ENCODE data around the gene COL16A1.

COL16A1 gene

DNA sequence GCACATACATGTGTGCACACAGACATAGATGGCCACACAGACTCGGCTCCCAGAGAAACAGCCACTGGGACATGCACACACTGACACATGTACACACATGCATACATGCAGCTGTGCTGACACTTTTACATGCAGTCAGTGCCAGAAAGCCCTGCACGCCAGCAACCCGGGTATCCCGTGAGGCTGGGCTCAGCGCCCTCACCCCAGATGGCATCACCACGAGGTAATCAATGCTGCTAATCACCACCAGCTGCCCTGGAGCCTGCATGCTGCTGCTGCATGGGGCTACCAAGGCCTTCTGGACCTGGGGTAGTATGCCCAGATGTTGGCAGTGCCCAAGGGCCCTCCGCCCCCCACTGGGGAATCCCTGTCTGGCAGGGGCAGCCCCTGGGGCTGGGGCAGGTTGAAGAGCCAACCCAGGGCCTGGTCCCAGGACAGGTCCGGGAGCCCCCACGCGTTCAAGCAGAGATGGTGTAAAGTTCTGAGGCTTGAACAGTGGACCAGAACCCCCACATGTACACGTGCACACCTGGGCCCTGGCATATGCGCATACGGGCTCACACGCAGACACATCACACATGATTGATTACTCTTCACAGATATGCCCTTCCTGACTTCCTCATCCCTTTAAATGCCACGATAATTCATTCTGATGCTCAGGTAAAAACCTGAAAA, 2.7 kb upstream of the COL16A1 start:
- no peak for DNase-seq (ENCODE audit: low read depth)

DNA sequence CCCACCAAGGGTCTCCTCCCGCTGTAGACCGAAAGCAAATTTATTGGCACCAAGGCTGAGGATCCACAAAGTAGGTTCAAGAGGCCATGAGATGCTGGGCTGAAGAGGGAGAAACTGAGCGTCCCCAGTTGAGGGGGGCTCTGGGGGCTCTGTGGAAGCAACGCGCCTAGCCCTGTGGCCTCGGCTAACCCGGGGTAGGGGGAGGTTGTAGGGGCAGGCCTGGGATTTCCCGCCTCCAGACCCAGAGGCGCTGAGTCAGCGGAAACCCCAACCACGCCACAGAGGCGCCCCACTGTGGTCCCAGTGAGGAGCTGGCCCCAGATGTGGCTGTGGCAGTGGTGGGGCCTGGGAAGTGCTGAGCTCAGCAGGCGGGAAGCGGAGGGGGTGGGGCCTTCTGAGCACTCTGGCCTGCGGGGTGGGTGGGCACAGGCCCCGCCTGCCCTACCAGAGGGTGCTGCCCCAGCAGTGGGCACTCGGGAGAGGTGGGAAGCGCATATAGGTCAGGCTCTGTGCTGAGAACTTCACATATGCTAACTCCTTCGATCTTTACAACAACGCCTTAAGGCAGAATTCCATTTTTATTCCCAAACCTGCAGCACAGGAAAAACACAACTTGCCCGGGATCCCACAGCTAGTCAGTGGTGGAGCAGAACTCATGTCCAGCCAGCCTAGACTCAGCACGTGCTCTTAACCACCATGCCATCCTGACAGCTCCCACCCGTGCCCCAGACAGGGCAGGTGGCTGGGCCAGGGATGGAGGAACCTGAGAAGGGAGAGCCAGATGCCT, 1.5 kb upstream of the COL16A1 start:
- no peak for DNase-seq (ENCODE audit: low read depth)

GRCh38 chr1:31704271-31705079, 658 bp upstream of the COL16A1 start:
- DNase-seq (ENCODE audit: low read depth), result no peak

GRCh38 chr1:31702836-31703404, 897 bp downstream of the COL16A1 start:
- DNase-seq (ENCODE audit: low read depth), result no peak

GRCh38 chr1:31701091-31701736, 2.6 kb downstream of the COL16A1 start:
- peak; percentile 97 for DNase-seq (ENCODE audit: low read depth)

DNA sequence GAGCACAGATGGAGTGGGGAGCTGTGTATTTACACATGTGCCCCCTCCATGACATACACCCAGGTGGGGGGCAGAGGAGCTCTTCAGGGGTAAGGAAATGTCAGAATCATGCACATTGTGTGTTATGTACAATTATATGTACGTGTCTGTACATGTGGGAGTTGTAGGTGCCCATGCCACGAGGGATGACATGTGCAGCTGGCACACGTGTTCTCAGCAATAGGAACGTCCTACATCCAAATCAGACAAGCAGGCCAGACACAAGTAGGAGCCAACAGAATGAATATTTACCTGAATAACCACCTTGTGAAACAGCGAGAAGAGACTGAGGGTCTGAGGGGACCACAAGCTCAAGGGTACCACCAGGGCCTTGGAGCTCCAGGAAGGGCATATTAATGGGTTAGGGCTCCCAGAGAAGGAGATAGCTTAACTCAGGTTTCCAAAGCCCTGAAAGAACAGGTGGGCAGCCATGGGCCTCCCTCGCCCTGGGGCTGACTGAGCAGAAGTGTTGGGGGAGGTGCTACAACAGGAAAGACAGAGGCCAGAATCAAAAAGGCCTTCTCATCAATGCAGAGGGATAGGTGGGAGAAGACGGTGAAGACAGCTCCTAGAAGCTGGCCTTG, 3.2 kb downstream of the COL16A1 start:
- DNase-seq (ENCODE audit: low read depth), result no peak

DNA sequence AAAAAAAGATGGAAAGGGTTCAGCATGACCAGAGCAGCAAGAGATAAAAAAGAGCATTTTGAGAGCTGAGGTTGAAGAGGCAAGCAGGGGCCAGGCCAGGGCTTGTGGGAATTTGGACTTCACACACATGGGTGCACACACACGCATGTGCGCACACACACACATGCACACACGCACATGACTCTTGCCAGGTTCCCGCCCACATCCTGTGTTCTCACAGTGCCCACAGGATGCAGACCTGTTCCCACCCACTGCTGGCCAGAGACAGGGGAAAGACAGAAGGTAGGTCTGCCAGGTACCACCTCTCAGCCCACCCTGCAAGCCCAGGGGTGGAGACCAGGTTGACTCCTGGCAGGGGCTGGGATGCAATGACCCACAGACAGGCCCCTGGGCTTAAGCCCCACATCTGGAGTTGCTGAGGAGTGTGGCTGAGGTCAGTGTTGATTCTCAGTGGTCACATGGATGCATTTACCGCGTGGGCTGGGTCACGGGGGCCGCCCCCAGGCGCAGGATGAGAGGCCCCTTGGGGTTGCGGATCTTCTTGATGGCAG, 4.4 kb downstream of the COL16A1 start:
- DNase-seq (ENCODE audit: low read depth), result no peak

DNA sequence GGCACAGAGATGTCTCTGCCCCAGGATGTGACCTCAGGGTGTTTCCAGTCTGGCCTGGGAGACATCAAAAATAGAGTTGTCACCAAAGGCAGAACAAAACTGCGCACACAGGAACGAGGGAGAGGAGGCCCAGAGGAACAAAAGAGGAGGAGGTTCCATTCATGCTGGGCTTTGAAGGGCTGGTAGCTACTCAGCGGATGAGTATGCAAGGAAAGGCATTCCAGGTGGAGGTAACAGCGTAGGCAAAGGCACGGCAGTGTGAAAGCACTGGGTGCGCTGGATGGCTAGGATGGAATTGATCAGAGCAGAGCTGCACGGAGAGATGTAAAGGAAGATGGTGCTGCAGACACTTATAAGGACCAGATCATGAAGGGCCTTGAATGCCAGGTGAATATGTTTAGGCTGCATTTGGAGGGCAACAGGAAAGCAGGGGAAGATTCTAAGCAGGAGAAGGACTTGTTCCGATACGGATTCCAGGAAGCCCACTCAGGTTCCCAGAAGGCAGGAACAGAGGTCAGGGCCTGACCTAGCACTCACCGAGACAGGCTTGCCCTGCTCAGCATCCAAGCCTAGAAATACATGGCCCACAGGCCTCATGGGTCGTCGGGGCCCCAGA, 6.3 kb downstream of the COL16A1 start:
- DNase-seq (ENCODE audit: low read depth), result no peak

DNA sequence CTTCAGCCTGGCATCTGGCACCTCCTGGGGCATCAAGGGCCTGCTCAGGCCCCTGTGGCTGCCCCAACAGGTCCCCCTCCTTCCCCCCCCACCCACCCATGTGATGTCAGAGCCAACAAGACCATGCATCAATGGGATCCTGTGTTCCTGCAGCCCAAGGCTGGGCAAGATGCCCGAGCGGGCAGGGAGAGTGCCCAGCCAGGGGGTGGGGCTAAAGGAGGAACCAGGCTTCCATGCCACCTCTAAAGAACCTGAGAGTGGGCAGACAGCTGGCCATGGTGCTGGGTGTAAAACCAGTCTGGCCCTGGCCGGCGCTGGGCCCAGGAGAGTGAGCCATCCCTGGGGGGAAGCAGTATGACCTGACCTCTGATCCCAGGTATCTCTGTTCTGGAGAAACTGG, 7.6 kb downstream of the COL16A1 start:
- no peak for DNase-seq (ENCODE audit: low read depth)

DNA sequence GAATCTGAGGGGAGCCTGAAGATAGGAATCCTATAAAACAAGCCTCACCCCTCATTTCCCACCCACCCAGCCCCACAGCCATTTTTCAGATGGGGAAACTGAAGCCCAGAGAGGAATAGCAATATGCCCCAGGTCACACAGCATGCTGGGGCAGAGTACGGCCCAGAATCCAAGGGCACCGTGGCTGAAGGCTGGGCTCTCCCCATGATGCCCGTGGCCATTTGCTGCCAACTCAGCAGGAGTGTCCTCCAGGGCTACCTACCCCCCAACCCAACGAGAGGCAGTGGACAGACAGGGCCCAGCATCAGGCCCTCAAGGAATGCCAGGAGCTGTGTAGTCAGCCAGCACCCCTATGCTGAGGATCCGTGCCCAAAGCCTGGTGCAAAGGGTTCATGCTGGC, 8.5 kb downstream of the COL16A1 start:
- DNase-seq (ENCODE audit: low read depth), result no peak

GRCh38 chr1:31694964-31695313, 8.9 kb downstream of the COL16A1 start:
- DNase-seq (ENCODE audit: low read depth), result no peak

GRCh38 chr1:31694069-31694963, 9.5 kb downstream of the COL16A1 start:
- DNase-seq (ENCODE audit: low read depth), result no peak

DNA sequence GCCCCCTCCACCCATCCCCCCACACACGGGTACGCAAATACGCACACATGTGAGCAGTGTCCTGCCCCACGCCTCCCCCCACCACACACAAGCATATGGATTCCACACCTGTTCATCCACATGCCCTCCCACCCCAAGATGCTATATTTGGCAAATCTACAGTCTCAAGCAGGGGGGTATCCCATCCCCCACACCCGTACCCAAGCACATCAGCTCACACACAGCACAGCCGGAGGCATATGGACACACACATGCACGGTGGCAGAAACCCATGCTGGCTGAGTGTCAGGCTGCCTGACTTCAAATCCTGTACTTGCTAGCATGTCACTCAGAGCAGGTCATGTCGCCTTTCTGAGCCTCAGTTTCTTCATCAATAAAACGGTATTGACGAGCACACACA, 10.6 kb downstream of the COL16A1 start:
- no peak for DNase-seq (ENCODE audit: low read depth)

DNA sequence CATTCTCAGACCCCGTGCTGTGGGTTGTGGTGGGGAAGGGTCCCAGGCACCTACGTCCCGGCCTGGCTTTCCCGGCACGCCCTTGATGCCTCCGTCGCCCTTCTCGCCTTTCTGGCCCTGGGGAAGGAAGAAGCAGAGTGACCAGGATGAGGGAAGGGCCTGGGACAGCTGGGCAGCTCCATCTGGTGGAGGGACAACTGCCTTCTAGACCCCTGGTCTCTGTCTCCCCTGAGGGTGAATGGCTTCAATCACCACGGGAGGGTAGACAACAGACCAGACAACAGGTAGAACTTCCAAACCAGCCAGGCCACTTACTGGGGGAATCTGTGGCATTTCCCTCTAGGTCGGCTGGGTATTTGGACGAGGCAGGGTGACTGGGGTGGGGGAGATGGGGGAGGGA, 11.9 kb downstream of the COL16A1 start:
- no peak for DNase-seq (ENCODE audit: low read depth)

DNA sequence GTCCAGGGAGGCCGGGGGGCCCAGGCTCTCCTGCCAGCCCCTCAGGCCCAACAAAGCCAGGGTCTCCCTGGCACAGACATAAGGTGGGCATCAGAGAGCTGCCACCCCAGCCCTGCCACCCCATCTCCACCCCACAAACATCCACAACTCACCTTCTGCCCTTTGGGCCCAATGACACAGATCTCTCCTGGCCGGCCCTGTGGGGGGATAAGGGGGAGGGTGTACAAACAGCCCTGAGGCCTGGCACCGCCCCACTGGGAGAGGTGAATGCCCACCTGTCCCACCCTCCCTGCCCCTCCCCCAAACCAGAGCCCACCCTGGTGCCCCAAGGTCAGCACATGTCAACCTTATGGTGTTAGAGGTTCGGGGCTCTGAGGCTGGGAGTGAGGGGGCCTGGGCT, 12.4 kb downstream of the COL16A1 start:
- DNase-seq (ENCODE audit: low read depth), result no peak

GRCh38 chr1:31690921-31691320, 12.9 kb downstream of the COL16A1 start:
- DNase-seq (ENCODE audit: low read depth), result no peak

GRCh38 chr1:31689854-31690253, 14.0 kb downstream of the COL16A1 start:
- peak; percentile 94 for DNase-seq (ENCODE audit: low read depth)

DNA sequence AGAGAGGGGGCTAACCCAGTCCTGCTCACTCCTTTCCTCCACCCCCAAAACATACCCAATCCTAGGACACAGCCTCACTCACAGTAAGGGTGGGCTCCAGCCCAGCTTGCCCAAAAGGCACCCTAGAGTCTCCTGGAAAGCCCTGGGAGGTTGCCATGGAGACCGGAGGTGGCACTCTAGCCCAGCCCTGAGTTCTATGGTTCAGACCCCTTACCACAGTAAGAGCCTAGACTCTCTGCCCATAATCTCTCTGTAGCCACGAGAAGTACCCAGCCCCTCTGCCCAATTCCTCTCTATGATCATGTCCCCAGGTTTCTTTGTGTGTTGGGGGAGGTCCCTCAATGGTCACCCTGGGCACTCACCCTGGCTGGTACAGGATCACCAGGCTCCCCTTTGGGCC, 14.4 kb downstream of the COL16A1 start:
- no peak for DNase-seq (ENCODE audit: low read depth)

DNA sequence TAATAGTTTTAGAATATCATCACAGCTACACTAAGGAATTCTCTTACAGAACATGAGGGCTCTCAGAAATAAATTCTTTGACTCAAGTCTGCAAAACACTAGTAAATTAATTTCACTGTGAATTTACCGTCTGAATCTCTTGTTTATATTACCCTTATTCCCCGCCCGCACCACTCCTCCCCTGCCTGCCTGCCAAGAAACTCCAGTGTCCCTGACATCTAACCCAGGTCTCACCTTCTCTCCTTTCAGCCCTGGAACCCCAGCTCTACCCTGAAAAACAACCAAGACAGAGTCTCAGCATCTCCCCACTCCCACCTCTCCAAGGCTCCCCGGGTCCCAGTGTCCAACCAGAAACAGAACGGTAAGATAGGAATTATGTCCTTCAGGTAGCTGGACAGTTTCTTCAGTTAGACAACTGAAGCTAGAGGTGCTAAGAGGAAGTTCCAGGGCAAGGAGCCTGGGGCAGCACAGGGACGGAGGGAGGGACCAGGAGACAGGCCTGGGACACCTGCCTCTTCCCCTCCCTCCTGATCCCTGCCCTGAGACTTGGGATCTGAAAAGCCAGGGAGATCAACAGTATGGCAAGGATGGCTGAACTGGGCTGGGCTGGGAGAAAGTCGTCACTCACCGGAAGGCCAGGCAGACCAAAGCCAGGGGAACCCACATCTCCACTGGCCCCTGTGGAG, 15.4 kb downstream of the COL16A1 start:
- no peak for DNase-seq (ENCODE audit: low read depth)
